Measurements from ENCODE around the gene GTPBP4. TPM values are rescaled to one million over a fixed set of nuclear protein-coding genes. Genes with fewer than 3 reads are reported as not detected.

GTPBP4 gene
- total and polyA plus RNA-seq, 2 of the 8 experiments (the other 6 are each of a cell fraction or from before 2014, with no cell fraction given): 16.9 to 98.1 TPM

DNA sequence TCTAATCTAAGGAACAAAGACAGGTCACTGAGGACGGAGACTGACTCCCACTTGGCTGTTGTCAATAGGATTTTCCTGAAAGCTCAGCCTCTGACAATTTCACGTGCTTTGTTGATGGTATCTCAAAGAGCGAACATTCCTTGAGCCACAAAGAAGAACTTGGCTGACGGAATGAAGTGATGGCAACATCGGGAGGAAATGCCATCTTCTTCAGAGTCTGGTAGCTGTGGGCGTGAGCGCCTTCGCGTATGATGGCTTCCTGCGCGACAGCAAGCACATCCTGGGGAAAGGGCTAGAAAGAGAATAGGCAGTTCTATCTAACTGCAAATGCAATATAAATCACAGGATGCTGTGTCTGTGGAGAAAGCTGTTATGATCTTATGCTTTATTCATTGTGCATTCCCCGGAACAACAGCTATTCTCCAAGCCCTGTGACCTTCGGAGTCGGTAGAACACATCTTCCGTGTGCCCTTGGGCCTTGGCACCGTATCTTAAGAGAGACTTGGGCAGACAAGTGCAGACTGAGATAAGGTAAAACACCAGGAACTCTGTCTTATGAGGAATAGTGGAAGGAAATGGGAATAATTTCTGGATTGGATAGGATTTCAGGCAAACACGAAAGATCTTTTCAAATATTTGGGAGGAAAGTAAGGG lies 19.6 kb upstream of the GTPBP4 start (continued):
- no peak for TF ChIP-seq SP1 (IDR thresholded peaks at IDR 0.05; ENCODE audit: low read depth, low read length)
- TF ChIP-seq SAP30 (IDR thresholded peaks at IDR 0.05; ENCODE audit: insufficient read depth, insufficient replicate concordance, low read length): no peak
- no peak for TF ChIP-seq SP2 (IDR thresholded peaks at IDR 0.05; ENCODE audit: low read length)
- TF ChIP-seq EZH2 (IDR thresholded peaks at IDR 0.05; ENCODE audit: low read depth, low read length, severe bottlenecking): no peak
- no peak for TF ChIP-seq SP4 (IDR thresholded peaks at IDR 0.05; ENCODE audit: low read length)
- TF ChIP-seq TEAD4 (IDR thresholded peaks at IDR 0.05; ENCODE audit: low read depth, low read length): no peak
- TF ChIP-seq CHD2 (IDR thresholded peaks at IDR 0.05; ENCODE audit: low read length): no peak

All from H1 (cell line).